ENCODE results near the gene KCNQ1.

KCNQ1 gene

DNA sequence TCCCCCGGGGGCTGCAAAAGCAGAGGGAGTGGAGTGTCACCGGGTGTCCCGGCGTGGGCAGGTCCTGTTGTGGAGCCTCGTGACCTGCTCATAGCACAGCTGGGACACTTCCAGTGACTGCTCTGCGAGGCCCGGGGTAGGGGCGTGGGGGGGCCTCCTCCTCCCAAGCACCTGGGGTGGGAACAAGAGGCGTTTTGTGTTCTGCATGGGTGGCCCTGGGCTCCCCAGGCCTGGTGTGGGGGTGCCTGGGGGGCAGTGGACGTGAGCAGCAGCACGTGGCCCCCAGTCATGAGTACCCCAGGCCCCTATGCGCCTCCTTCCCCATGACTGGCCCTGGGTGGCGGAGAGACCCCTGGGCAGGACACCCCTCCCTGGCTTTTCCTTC, 104.7 kb downstream of the KCNQ1 start:
- DNase-seq (ENCODE audit: low read depth in 1 of 2, low spot score in 1 of 2) = no peak

DNA sequence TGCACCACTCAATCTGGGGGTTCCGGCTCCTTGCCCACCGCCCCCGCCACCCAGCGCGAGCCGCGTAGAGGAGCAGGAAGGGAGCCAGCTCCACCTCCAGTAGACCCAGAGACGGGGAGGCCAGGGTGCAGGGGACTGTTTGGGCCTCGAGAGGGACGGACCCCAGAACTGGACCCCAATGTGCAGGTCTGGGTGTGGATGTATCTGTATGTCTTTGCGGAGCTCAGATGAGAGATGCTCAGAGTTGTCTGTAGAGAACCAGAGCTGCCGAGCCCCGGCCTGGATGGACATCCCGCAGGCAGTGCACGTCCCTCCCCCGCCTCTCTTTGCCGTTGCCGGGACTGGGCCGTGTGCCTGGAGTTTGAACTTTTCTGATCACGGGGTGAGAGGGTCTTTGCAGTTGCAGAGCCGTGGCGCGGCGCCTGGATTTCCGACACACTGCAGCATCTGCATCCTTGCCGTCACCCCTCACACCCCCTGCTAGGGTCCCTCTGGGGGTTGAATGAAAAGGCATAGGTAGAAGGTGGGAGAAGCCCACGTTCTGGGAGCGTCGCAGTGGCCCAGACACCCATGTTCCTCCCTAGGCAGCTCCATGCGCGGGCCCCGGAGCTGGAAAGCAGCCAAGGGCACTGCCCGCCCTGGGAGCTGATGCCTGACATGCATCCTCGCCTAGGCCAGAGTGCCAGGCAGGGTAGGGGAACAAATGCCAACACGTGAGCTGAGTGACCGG, 105.2 kb downstream of the KCNQ1 start:
- DNase-seq (ENCODE audit: low read depth in 1 of 2, low spot score in 1 of 2) = no peak

DNA sequence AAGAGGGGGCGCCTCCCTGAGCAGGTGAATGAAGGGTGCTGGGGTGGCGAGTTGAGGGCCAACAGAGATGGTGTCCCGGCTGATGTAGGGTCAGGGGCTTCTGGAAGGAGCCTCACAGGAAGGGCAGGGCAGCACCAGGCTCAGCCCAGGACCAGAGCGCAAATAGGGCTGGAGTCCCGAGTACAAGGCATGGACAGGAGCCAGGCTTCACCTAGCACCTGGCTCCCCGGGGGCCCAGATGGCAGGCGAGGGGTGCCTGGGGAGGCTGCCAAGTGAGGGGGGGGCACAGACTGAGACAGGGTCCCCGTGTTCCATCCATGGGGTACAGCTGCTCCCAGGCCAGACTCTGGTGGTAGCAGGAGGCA, 105.8 kb downstream of the KCNQ1 start:
- no peak for DNase-seq (ENCODE audit: low read depth in 1 of 2, low spot score in 1 of 2)

DNA sequence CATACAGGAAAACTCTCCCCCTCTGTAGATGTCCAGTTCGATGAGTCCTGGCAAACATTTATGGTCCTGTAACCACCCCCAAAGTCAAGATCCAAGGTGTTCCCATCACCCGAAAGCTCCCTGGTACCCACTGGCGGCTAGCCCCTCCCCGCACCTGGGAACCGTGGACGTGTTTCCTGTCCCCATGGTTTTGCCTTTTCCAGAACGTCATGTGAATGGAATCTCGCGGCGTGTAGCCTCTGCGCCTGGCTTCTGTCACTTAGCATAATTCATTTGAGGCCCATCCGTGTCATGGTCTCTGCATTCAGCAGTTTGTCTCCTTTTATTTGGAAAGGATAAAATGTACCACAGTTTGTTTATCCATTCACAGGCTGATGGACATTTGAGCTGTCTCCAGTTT, 106.3 kb downstream of the KCNQ1 start:
- DNase-seq (ENCODE audit: low read depth in 1 of 2, low spot score in 1 of 2) = no peak

DNA sequence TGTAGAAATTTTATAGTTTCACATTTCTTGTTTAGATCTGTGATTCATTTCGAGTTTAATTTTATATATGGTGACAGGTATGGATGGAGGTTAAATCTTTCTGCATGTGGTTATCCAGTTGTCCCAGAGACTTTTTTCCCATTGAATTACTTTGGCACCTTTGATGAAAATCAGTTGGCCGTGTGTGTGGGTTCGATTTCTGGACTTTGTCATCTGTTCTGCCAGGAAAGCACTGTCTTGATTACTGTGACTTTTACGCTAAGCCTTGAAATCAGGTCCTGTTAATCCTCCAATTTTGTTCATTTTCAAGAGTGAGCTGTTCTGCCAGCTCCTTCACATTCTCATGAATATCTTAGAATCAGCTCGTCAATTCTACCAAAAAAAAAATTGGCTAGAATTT, 107.4 kb downstream of the KCNQ1 start:
- DNase-seq (ENCODE audit: low read depth in 1 of 2, low spot score in 1 of 2) = no peak

DNA sequence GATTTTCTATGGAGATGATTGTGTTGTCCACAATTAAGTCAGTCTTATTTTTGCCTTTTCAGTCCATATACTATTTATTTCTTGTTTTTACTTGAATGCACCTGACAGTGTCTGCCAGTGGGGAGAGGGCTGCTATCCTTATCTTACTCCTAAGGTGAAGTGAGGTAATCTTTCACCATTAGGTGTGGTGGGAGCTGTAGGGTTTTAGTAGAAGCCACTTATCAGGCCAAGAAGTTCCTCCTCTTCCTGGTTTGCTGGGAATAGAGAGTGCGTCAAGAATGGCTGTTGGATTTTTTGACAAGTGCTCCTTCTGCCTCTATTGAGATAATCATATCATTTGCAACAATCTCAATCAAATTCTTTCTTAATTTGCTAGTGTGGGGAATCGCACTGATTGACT, 108.4 kb downstream of the KCNQ1 start:
- DNase-seq (ENCODE audit: low read depth in 1 of 2, low spot score in 1 of 2) = no peak

DNA sequence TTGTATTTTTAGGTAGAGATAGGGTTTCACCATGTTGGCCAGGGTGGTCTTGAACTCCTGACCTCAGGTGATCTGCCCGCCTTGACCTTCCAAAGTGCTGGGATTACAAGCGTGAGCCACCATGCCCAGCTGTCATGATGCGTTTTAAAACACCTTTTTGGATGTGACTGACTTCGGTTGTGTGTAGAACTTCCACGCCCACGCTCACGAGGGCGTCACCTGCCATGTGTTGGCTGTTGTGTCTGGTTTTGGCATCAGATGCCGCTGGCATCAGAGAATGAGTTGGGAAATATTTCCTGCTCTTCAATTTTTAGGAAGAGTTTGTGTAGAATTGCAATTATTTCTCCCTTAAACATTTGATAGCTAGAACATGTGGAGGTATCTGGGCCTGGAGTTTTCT, 109.1 kb downstream of the KCNQ1 start:
- no peak for DNase-seq (ENCODE audit: low read depth in 1 of 2, low spot score in 1 of 2)

DNA sequence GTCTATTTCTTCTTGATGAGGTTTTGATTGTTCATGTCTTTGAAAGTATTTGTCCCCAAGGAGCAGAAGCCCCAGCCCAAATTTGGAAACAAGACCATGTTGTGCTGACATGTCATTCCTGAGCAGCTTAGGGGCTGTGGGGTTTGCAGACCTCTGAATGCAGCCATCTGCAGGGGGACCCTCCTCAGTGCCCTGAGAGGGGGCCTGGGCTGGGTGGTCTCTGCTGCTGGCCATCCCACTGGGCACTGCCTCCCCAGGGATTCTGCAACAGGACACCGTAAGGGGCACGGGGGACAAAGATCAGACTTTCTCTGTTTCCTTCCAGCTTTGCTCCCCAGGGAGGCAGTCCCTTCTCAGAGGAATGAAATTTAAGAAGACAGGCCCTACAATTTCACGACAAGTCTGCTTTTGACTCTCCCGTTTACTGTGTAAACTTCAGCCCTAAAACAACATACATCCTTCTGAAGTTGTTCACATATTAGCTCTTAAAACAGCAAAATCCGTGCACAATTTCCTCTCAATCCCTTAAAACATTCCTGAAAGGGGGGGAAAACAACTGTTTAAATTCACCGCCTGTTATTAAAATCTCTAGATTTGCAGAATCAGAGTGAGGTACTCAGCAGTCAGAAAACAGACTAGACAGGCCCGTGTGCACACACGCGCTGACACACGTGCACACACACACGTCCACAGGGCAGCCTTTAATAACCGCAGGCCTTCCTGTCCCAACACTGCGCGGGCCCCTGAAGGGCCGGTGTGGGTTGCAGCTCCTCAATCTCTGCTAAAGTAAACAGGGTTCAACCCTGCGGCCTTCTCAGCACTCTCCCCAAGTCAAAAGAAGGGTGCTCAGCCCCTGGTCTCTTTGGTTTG, 109.8 kb downstream of the KCNQ1 start:
- DNase-seq (ENCODE audit: low read depth in 1 of 2, low spot score in 1 of 2) = no peak

DNA sequence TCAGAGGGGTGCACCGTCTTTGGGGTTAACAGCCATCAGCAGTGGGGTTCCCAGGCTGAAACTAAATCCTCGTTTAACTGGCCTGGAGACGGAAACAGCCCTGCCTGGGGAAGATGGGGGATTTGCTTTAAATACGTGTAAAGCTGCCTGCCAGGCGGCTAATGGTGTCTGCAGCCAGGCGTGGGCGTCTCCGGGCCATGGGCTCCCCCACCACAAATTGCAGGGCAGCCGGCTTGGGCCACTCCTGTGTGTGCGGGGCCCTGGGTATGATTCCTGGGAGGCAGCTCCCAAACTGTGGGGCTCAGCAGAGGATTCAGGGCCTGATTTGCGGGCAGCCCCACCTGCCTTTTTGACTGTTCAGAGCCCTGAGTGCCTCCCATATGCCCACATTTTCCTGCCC, 110.5 kb downstream of the KCNQ1 start:
- no peak for DNase-seq (ENCODE audit: low read depth in 1 of 2, low spot score in 1 of 2)

DNA sequence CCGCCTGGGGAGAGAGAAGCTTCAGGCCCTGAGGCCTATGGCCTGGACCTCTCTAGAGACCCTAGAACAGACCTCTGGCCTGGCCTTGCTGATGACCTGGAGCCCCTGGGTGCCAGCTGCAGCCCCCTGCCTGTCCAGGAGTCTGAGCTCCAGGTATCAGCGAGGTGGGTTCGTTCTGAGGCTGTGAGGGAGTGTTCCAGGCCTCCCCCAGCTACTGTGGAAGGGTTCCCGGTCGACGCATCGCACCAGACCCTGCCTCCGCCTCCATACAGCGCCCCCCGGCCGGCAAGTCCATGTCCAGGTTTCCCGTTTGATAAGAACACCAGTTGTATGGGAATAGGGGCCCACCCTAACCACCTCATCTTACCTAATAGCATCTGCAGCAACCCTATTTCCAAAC, 111.1 kb downstream of the KCNQ1 start:
- no peak for DNase-seq (ENCODE audit: low read depth in 1 of 2, low spot score in 1 of 2)

DNA sequence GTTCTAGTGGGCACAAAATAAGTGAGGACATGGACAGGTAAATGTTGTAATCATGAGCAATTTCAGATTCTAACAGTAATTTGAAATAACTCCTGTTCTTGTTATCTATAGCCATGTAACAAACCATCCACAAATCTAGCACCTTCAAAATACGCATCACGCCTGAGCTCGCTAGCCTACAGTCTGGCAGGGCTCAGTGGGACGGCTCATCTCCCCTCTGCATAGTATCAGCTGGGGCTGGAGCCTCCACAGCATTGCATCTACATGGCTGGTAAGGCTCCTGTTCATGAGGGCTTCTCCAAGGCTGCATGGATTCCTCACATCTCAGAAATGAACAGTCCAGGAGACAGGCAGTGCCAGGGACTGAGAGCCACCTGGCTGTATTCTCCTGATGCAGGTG, 112.6 kb downstream of the KCNQ1 start:
- no peak for DNase-seq (ENCODE audit: low read depth in 1 of 2, low spot score in 1 of 2)

DNA sequence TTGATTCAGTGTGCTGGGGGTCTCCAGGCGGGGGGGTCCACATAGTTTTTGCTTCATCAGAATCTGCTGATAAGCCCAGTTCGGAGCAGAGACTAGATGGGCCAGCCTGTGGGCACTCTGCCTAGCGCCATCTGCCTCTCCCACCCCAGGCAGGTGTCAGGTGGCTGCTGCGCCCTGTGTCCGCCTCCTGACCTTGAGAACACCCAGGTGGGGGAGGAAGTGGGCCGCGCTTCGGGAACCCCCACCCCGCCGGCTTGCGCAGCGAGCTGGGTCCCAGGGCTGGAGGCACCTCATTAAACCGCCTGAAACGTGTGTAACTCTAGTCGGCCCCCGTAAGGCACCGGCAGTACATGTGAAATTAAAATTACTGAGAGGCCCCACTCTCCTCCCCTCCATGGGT, 113.6 kb downstream of the KCNQ1 start:
- DNase-seq (ENCODE audit: low read depth in 1 of 2, low spot score in 1 of 2) = no peak

DNA sequence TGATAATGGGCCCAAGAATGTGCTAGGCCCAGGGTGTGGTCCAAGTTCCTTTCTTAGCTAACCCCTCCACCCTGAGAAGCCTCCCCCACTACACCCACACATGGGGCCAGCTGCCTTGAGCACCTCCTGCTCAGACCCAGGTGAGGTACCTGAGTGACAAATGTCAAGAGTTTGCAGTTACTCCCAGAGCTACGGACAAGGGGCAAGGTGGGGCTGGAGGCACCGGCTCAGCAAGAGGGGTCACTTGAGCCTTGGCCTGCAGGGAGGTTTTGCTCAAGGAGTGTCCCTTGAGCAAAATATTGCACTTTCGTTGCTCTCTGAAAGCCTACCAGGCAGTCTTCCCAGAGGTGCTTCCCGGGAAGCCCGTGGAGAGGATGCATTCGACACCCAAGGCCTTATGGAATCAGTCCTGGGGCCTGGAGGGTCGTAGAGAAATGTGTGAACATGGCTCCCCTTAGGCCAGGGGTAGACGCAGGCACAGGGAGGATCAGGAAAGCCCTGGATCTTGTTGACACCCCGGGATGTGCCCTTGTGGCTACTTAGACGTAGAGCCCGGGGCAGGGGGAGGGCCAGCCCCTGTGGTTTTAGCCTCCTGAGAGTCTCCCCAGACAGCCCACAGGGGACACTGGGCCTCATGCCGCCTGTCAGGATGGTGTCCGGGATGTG, 114.2 kb downstream of the KCNQ1 start:
- DNase-seq (ENCODE audit: low read depth in 1 of 2, low spot score in 1 of 2) = no peak

DNA sequence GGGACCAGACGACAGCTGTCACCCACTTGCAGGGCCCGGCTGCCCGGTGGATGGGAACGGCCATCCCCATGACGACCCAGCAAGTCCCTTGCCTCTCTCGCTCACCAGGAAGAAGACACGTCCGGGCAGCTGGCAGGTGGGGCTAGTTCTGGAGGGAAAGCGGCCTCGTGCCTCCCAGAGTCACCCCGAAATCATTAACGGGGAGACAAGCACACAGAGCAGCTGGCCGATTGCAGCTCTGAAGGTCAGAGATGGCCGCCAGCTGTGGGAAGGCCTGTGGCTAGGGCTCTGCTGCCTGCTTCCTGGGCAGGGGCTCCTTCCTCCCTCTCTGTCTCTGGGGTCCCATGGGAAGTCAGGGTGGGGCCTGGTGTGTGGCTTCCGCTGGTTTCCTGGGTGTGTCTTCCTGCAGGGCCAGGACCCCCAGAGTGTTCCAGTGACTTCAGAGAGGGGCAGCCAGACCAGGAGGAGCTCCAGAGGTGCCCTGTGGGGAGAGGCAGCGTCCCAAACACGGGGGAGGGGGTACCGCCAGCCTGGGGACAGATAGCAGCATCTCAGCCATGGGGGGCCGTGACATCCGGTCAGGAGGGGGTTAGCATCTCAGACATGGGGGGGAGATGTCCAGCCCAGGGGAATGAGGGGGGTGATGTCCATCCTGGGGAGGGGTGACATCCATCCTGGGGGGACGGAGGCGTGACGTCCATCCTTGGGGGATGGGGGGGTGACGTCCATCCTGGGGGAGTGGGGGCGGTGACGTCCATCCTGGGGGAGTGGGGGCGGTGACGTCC, 114.9 kb downstream of the KCNQ1 start:
- no peak for DNase-seq (ENCODE audit: low read depth in 1 of 2, low spot score in 1 of 2)

DNA sequence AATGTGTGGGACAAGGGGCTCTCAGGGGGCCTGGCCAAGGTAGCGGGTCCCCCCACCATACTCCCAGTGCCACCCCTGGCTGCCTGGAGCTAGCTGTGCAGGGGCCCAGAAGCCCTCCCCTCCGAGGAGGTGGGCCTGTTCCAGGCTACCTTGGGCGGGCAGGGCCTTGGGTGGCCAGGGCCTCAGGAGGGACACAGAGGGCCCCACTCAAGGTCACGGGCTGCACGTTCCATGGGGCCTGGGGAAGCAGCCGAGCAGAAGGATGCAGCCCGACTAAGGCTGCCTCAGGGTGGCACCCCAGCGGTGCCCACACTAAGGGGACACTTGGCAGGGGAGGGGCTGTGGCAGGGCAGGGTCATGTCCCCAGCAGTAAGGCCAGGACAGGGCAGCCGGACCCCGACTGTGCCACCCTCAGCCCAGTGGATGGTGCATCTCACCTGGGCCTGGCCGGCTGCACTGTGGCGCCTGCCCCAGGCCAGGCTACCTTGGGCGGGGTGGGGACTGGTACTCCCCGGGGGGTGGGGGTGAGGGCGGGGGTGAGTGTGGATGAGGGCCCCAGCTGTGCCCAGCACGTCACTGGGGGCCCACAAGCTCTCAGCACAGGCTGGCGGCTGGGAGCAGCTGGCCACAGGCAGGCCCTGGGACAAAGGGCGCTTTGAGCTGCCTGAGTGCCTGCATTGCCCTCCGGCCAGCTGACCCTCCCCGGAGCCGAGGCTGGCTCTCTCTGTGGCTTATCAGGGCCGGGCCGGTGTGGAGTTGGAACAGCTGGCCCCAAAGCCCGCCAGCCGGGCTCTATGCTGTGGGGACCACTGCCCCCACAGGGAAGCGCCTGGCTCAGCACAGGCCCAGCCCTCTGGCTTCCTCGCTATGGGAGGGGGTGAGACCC, 117.1 kb downstream of the KCNQ1 start:
- no peak for DNase-seq (ENCODE audit: low read depth in 1 of 2, low spot score in 1 of 2)

DNA sequence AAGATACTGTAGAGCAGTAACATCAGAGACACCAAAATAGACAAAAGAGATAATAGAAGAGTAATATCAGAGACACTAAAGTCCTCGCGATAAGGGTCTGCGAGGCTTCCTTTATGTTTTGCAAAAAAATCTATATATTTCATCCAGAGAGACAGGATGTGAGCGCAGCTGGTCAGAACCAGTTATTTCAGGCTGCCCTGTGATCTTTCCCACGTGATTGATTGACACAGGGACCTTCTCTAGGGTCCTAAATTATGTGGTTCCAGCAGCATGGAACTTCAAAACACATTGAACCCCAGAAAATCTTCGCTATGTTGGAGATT, 118.0 kb downstream of the KCNQ1 start:
- no peak for DNase-seq (ENCODE audit: low read depth in 1 of 2, low spot score in 1 of 2)

DNA sequence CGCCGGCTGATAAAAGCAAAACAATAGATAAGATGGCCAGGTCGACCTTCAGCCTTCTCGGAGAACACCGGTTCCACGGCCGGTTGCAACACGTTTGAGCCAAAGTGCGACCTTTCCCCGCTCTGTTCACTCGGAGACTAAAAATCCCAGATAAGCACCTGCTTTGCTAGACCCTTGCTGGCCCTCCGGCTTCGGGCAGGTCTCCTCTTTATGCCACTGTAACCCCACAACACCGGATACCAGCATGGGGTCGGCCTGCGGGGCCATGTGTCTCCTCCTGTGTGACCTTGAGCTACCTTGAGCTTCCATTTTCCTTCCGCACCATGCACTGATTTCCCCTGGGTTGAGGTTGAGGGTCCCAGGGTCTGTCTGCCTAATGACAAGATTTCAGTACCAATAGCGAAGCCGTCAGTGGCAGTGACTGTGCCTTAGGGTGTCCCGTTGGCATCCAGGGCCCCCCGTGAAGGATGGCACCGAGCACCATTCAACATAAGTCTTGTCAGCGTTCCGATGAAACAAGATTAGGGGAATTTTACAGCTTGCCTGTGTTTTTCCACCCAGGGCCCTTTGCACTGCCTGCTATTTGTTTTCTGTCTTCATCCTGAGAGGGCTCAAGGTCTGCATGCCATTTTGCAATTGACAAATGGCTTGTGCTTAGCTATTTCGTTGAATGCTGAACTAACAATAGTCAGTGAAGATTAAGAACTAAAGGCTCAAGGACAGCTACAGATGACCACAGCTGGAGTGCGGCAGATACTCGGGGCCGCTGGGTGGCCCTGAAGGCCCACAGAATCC, 118.6 kb downstream of the KCNQ1 start:
- no peak for DNase-seq (ENCODE audit: low read depth in 1 of 2, low spot score in 1 of 2)

DNA sequence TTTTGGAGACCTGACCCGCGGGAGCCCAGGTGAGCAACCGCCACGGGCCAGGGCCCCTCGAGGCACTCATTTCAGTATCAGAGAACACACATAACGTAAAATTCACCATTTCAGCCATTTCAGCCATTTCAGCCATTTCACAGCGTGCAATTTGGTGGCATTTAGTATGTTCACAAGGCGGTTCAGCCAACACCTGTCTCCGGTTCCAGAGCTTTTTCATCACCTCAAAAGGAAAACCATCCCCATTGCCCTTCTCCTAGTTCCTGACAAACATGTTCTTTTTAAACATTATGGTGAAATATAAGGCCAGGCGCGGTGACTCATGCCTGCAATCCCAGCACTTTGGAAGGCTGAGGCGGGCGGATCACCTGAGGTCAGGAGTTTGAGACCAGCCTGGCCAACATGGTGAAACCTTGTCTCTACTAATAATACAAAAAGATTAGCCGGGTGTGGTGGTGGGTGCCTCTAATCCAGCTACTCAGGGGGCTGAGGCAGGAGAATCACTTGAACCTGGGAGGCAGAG, 119.3 kb downstream of the KCNQ1 start:
- no peak for DNase-seq (ENCODE audit: low read depth in 1 of 2, low spot score in 1 of 2)

DNA sequence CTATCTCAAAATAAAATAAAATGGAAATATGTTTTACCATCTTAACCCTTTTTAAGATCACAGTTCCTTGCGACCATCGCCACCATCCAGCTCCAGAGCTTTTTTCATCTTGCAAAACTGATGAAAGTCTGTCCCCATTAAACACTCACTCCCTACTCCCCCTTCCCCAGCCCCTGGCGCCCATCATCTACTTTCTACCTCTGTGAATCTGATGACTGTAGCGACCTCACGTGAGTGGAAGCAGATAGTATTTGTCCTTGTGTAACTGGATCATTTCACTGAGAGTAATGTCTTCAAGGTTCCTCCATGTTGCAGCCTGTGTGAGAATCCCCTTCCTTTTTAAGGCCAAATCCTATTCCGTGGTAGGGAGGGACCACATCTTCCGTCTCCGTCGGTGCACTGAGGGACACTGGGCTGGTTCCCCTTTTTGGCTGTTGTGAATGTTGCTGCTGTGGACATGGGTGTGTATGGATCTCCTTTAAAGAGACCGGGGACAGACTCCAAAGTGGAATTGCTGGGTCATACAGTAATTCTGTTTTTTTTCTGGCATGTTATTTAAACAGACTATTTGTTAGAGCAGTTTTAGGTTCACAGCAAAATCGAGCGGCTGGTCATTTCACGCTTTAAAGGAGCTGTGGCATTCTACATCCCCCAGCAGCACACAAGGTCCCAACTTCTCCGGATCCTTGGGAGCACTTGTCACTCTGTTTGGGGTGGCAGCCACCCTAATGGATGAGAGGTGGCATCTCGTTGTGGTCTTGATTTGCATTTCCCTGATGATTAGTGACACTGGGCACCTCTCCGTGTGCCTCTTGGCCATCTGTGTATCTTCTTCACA, 120.0 kb downstream of the KCNQ1 start:
- DNase-seq (ENCODE audit: low read depth in 1 of 2, low spot score in 1 of 2) = no peak
